Neuronal stem cell (in vitro differentiated cells): ENCODE results near the gene HCK.

Source experiments
- DNase-seq: peaks from one replicate; pipeline ENCODE4 v3.0.0-alpha.2; 2013; ENCODE audit warnings: low spot score
- H2AFZ ChIP-seq: one replicate; pipeline ENCODE4 v1.6.1; 2013; ENCODE audit warnings: mild to moderate bottlenecking, low read length, inconsistent platforms
- H2AK5ac ChIP-seq: 2 replicates; pipeline ENCODE4 v1.6.1; 2013; ENCODE audit warnings: low read depth, mild to moderate bottlenecking, inconsistent platforms, low read length, moderate library complexity, mixed read lengths
- H2BK120ac ChIP-seq: 2 replicates; pipeline ENCODE4 v1.6.1; 2013; ENCODE audit warnings: low read depth, mild to moderate bottlenecking, inconsistent platforms, low read length, moderate library complexity, mixed read lengths
- H2BK12ac ChIP-seq: one replicate; pipeline ENCODE4 v1.6.1; 2013; ENCODE audit warnings: low read length, inconsistent platforms
- H2BK15ac ChIP-seq: 2 replicates; pipeline ENCODE4 v1.6.1; 2013; ENCODE audit warnings: mild to moderate bottlenecking, low read length, inconsistent platforms, mixed read lengths
- H2BK5ac ChIP-seq: one replicate; pipeline ENCODE4 v1.6.1; 2013; ENCODE audit warnings: inconsistent platforms, mild to moderate bottlenecking, low read length, moderate library complexity
- H3K14ac ChIP-seq: one replicate; pipeline ENCODE4 v1.6.1; 2013; ENCODE audit warnings: low read length, inconsistent platforms
- H3K18ac ChIP-seq: 2 replicates; pipeline ENCODE4 v1.6.1; 2013; ENCODE audit warnings: low read length, inconsistent platforms
- H3K23ac ChIP-seq: 2 replicates; pipeline ENCODE4 v1.6.1; 2013; ENCODE audit warnings: low read depth, mild to moderate bottlenecking, mixed read lengths, low read length, inconsistent platforms; ENCODE audit not compliant: poor library complexity
- H3K27ac ChIP-seq: replicated peaks from 3 replicates; pipeline ENCODE4 v1.5.1; 2013; ENCODE audit warnings: low read length, inconsistent platforms
- H3K27me3 ChIP-seq, 3 experiments: 2 replicates each; pipeline ENCODE4 v1.6.1; 2013; ENCODE audit warnings: low read length in 3 of 3, mild to moderate bottlenecking in 2 of 3, inconsistent platforms in 1 of 3, low read depth in 1 of 3, mixed read lengths in 1 of 3, moderate library complexity in 1 of 3; ENCODE audit not compliant: control insufficient read depth in 3 of 3, insufficient read depth in 3 of 3
- H3K36me3 ChIP-seq, 2 donors: replicated peaks in 1 of 2; 2 replicates each; pipeline ENCODE4 v1.6.1; 2013; ENCODE audit warnings: low read length in 2 of 2; ENCODE audit not compliant: control insufficient read depth in 2 of 2, insufficient read depth in 2 of 2
- H3K4ac ChIP-seq: 2 replicates; pipeline ENCODE4 v1.6.1; 2013; ENCODE audit warnings: inconsistent platforms, mild to moderate bottlenecking, low read length, moderate library complexity
- H3K4me1 ChIP-seq, 2 donors: 1 replicate in 1 of 2; 2 replicates in 1 of 2; pipeline ENCODE4 v1.6.1; 2013; ENCODE audit warnings: low read length in 2 of 2, low read depth in 1 of 2; ENCODE audit not compliant: control insufficient read depth in 2 of 2, insufficient read depth in 1 of 2
- H3K4me2 ChIP-seq: one replicate; pipeline ENCODE4 v1.6.1; 2013; ENCODE audit warnings: mild to moderate bottlenecking, low read length, inconsistent platforms; ENCODE audit not compliant: insufficient read depth, poor library complexity, severe bottlenecking
- H3K4me3 ChIP-seq, 2 donors: 2 replicates each; pipeline ENCODE4 v1.5.1; 2013; ENCODE audit warnings: low read length in 2 of 2, mild to moderate bottlenecking in 2 of 2, inconsistent platforms in 1 of 2, moderate library complexity in 1 of 2
- H3K79me1 ChIP-seq: one replicate; pipeline ENCODE4 v1.6.1; 2013; ENCODE audit warnings: low read depth, mild to moderate bottlenecking, inconsistent platforms, low read length, moderate library complexity
- H3K9ac ChIP-seq: one replicate; pipeline ENCODE4 v1.6.1; 2013; ENCODE audit warnings: mild to moderate bottlenecking, low read depth, low read length, inconsistent platforms; ENCODE audit not compliant: poor library complexity
- H3K9me3 ChIP-seq, 2 donors: replicated peaks in 1 of 2; 2 replicates each; pipeline versions ENCODE3 to v1.6.1; 2013; ENCODE audit warnings: low read length in 2 of 2, mild to moderate bottlenecking in 2 of 2, inconsistent platforms in 1 of 2, low read depth in 1 of 2, mixed read lengths in 1 of 2, moderate library complexity in 1 of 2; ENCODE audit not compliant: control insufficient read depth in 2 of 2, insufficient read depth in 1 of 2
- H4K8ac ChIP-seq: one replicate; pipeline ENCODE4 v1.6.1; 2013; ENCODE audit warnings: low read depth, mild to moderate bottlenecking, inconsistent platforms, low read length, moderate library complexity
- H4K91ac ChIP-seq: one replicate; pipeline ENCODE4 v1.6.1; 2013; ENCODE audit warnings: low read length, low read depth, mild to moderate bottlenecking, inconsistent platforms; ENCODE audit not compliant: poor library complexity
- WGBS, 2 donors: extraction: QIAGEN DNeasy Blood & Tissue Kit; methylation state at CpG; one replicate each; pipeline ENCODE4 v1.1.7; 2013; ENCODE audit warnings: missing lambda C conversion rate in 2 of 2, mixed read lengths in 1 of 2; ENCODE audit not compliant: insufficient read length in 2 of 2, insufficient replicate concordance in 1 of 2; ENCODE audit errors: extremely low coverage in 2 of 2; 5-methylcytosine and 5-hydroxymethylcytosine counted together

HCK gene

DNA sequence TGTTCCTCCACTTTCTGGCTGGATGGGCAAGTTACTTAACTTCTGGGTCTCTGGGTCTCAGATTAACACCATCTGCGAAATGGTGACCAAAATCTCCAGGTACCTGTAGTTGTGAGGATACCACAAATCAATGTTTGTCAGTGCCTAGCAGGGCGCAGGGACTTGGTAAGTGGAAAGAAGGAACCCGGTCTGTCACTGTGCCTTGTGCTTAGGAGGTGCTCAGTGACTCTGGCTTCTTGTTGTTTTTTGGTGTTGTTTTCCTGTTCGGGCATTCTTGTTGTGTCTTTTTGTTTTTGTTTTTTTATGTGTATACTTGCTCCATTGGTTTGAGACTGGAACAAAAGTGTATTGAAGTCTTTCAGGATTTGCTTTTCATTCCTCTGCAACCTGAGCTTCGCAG, 75.3 kb downstream of the HCK start:
- no peak overlapping the region for H3K4me3 ChIP-seq
- no peak overlapping the region for H3K4ac ChIP-seq
- H3K9me3 ChIP-seq: peaks cover 0 to 7% of the 10 kb centered on the region in 2 donors
- no peak overlapping the region for H2BK12ac ChIP-seq
- no peak for DNase-seq
- no peak overlapping the region for H3K18ac ChIP-seq
- H2AFZ ChIP-seq: no peak overlapping the region
- H3K27me3 ChIP-seq: no peaks in the 10 kb centered on the region
- no peak overlapping the region for H3K9ac ChIP-seq
- H3K4me1 ChIP-seq: peaks cover 0 to 7% of the 10 kb centered on the region in 2 donors
- peaks cover 3% of the 10 kb centered on the region for H3K79me1 ChIP-seq
- H2AK5ac ChIP-seq: no peak overlapping the region
- no peak overlapping the region for H2BK15ac ChIP-seq
- H3K23ac ChIP-seq: no peak overlapping the region
- no peak overlapping the region for H3K4me2 ChIP-seq
- peaks cover 2 to 32% of the 10 kb centered on the region in 2 donors for H3K36me3 ChIP-seq
- no CpG with 5 or more reads among the region's 5 CpGs for WGBS, 2 donors
- H3K14ac ChIP-seq: no peak overlapping the region
- H3K27ac ChIP-seq: peak overlapping the region; percentile 51
- no peak overlapping the region for H2BK5ac ChIP-seq
- H4K8ac ChIP-seq: no peak overlapping the region
- no peak overlapping the region for H2BK120ac ChIP-seq
- no peak overlapping the region for H4K91ac ChIP-seq

DNA sequence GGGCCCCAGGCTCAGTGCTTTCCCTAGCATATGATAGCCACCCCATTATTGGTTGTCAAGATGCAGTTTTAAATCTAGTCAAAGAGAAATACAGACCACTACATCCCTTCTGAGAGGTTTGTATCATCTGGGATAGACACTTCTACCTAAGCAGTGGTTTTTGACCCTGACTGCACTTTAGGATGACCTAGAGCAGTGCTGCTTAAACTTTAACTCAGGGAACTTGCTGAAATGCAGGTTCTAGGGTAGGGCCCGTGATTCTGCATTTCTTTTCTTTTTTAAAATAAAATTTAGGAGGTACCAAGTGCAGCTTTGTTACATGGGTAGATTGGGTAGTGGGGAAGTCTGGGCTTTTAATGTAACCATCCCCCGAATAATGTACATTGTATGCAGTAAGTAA, 76.1 kb downstream of the HCK start:
- no CpG with 5 or more reads among the region's 2 CpGs for WGBS, 2 donors
- no peak overlapping the region for H4K91ac ChIP-seq
- H3K4me2 ChIP-seq: no peak overlapping the region
- no peak overlapping the region for H2AFZ ChIP-seq
- no peak overlapping the region for H3K27ac ChIP-seq
- H2BK12ac ChIP-seq: no peak overlapping the region
- no peak overlapping the region for H3K9ac ChIP-seq
- no peak overlapping the region for H2BK15ac ChIP-seq
- peaks cover 6% of the 10 kb centered on the region for H3K79me1 ChIP-seq
- H3K27me3 ChIP-seq: no peaks in the 10 kb centered on the region
- peaks cover 2 to 41% of the 10 kb centered on the region in 2 donors for H3K36me3 ChIP-seq
- peaks cover 0 to 7% of the 10 kb centered on the region in 2 donors for H3K4me1 ChIP-seq
- no peak overlapping the region for H2BK5ac ChIP-seq
- no peak overlapping the region for H3K18ac ChIP-seq
- H3K23ac ChIP-seq: no peak overlapping the region
- H3K14ac ChIP-seq: no peak overlapping the region
- no peak overlapping the region for H3K4ac ChIP-seq
- DNase-seq: no peak
- peaks cover 0 to 7% of the 10 kb centered on the region in 2 donors for H3K9me3 ChIP-seq
- no peak overlapping the region for H2BK120ac ChIP-seq
- H2AK5ac ChIP-seq: no peak overlapping the region
- no peak overlapping the region for H3K4me3 ChIP-seq
- H4K8ac ChIP-seq: no peak overlapping the region

DNA sequence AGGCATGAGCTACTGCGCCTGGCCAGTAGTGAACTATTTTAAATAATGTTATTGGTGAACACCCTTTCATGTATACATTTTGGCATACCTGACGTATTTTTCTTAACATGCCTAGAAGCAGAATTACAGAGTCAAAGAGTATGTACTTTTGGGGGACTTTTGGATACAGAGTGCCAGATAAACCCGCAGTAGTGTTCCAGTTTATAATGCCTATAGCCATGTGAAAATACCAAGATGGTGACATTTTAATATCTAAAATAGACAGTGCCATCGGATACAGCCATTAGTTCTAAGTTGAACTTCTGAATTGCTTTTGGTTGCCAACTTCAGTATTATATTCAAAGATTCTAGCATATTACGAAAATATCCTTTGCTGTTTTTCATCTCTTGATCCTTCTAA, 77.8 kb downstream of the HCK start:
- no peak overlapping the region for H4K8ac ChIP-seq
- H4K91ac ChIP-seq: no peak overlapping the region
- H3K18ac ChIP-seq: no peak overlapping the region
- no peak overlapping the region for H2AFZ ChIP-seq
- H3K27me3 ChIP-seq: no peaks in the 10 kb centered on the region
- no peak overlapping the region for H2AK5ac ChIP-seq
- no peak overlapping the region for H3K23ac ChIP-seq
- no peaks in the 10 kb centered on the region for H3K9me3 ChIP-seq
- no peak overlapping the region for H2BK12ac ChIP-seq
- H3K27ac ChIP-seq: no peak overlapping the region
- H3K14ac ChIP-seq: no peak overlapping the region
- no CpG with 5 or more reads among the region's 5 CpGs for WGBS, 2 donors
- H2BK5ac ChIP-seq: no peak overlapping the region
- H3K79me1 ChIP-seq: peaks cover 6% of the 10 kb centered on the region
- no peak overlapping the region for H3K4me2 ChIP-seq
- DNase-seq: no peak
- peaks cover 2 to 41% of the 10 kb centered on the region in 2 donors for H3K36me3 ChIP-seq
- H3K4ac ChIP-seq: no peak overlapping the region
- no peak overlapping the region for H2BK15ac ChIP-seq
- H3K4me1 ChIP-seq: peaks cover 0 to 7% of the 10 kb centered on the region in 2 donors
- no peak overlapping the region for H2BK120ac ChIP-seq
- no peak overlapping the region for H3K9ac ChIP-seq
- no peak overlapping the region for H3K4me3 ChIP-seq

DNA sequence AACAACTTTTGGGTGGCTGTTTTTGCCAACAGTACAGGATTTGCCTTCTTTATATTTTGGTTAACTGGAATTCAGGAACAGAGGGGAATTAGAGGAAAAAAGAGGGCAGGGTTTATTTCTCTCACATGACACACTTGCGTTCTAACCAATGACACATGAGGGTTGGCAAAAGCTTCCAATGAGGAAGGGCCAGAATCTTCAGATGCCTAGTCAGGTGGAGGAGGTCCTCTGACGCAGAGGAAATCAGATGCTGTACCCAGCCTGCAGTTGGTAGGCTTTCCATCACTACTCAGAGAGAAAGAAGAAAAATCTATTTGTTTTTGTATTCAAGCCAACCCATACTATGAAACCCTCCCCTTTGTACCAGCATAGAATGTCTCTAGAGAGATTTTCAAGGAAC, 78.3 kb downstream of the HCK start:
- Histone ChIP-seq H3K18ac (no peak overlapping the region), H2BK120ac (no peak overlapping the region), H3K4me1 (peaks cover 0 to 7% of the 10 kb centered on the region in 2 donors), H3K27ac (no peak overlapping the region), H3K36me3 (peaks cover 2 to 41% of the 10 kb centered on the region in 2 donors), H3K23ac (no peak overlapping the region), H3K79me1 (peaks cover 6% of the 10 kb centered on the region), H3K4ac (no peak overlapping the region), H4K8ac (no peak overlapping the region), H3K9ac (no peak overlapping the region), H2BK12ac (no peak overlapping the region), H2AK5ac (no peak overlapping the region), H2BK5ac (no peak overlapping the region), H4K91ac (no peak overlapping the region), H2AFZ (no peak overlapping the region), H3K9me3 (no peaks in the 10 kb centered on the region), H2BK15ac (no peak overlapping the region), H3K4me2 (no peak overlapping the region), H3K14ac (no peak overlapping the region), H3K4me3 (no peak overlapping the region), H3K27me3 (no peaks in the 10 kb centered on the region)
- no CpG with 5 or more reads among the region's 2 CpGs for WGBS, 2 donors
- no peak for DNase-seq
